DND-41 (cell line): ENCODE measurements around the gene COQ3.

Source experiments
- ATAC-seq: fragments of 200-7000 bp; cut with Tn5 transposase; 3 replicates; pipeline ENCODE4 v1.9.1; 2021; ENCODE audit warnings: low read depth; ENCODE audit not compliant: insufficient read depth
- DNase-seq: peaks from one replicate; pipeline ENCODE4 v3.0.0-alpha.2; 2020
- H2AFZ ChIP-seq: 2 replicates; pipeline ENCODE4 v1.6.0; 2012; ENCODE audit warnings: low read depth, low read length
- H3K27ac ChIP-seq: 2 replicates; pipeline ENCODE4 v1.5.1; 2012; ENCODE audit warnings: low read length, inconsistent platforms
- H3K27me3 ChIP-seq: fragments of 200-600 bp; sonication (generic); 2 replicates; pipeline ENCODE4 v1.6.0; 2012; ENCODE audit warnings: low read length, mild to moderate bottlenecking, inconsistent platforms; ENCODE audit not compliant: insufficient read depth, poor library complexity
- H3K36me3 ChIP-seq: 2 replicates; pipeline ENCODE4 v1.5.1; 2012; ENCODE audit warnings: low read length, inconsistent platforms; ENCODE audit not compliant: insufficient read depth
- H3K4me1 ChIP-seq: 2 replicates; pipeline ENCODE4 v1.5.1; 2012; ENCODE audit warnings: mild to moderate bottlenecking, low read length; ENCODE audit not compliant: insufficient read depth
- H3K4me2 ChIP-seq: 2 replicates; pipeline ENCODE4 v1.6.0; 2012; ENCODE audit warnings: mild to moderate bottlenecking, moderate library complexity, low read length, inconsistent platforms; ENCODE audit not compliant: insufficient read depth
- H3K4me3 ChIP-seq, 2 experiments: fragments of 200-600 bp in 1 of 2; shearing (Covaris generic) in 1 of 2; 2 replicates each; pipeline ENCODE4 v1.5.1; 2012 to 2016; ENCODE audit warnings: inconsistent platforms in 2 of 2, low read length in 2 of 2, mild to moderate bottlenecking in 2 of 2, low read depth in 1 of 2, moderate library complexity in 1 of 2
- H3K79me2 ChIP-seq: 2 replicates; pipeline ENCODE4 v1.6.0; 2012; ENCODE audit warnings: low read length, inconsistent platforms; ENCODE audit not compliant: insufficient read depth
- H3K9ac ChIP-seq: 2 replicates; pipeline ENCODE4 v1.6.0; 2012; ENCODE audit warnings: low read depth, mild to moderate bottlenecking, inconsistent platforms, low read length, moderate library complexity
- H3K9me3 ChIP-seq: 2 replicates; pipeline ENCODE4 v1.5.1; 2012; ENCODE audit warnings: low read length, moderate library complexity, mild to moderate bottlenecking, inconsistent platforms; ENCODE audit not compliant: insufficient read depth, severe bottlenecking
- H4K20me1 ChIP-seq: 2 replicates; pipeline ENCODE4 v1.6.0; 2012; ENCODE audit warnings: low read length; ENCODE audit not compliant: insufficient read depth
- EZH2 ChIP-seq: IDR thresholded peaks from 3 replicates; pipeline ENCODE4 v1.6.1; 2012; ENCODE audit warnings: borderline replicate concordance, low read depth, mild to moderate bottlenecking, moderate library complexity, low read length, inconsistent platforms; ENCODE audit not compliant: severe bottlenecking
- TF ChIP-seq, protein P1 (sequence below): IDR thresholded peaks from 2 replicates; pipeline ENCODE4 v1.5.1; 2012; ENCODE audit warnings: borderline replicate concordance, low read length, moderate library complexity, mild to moderate bottlenecking; ENCODE audit not compliant: poor library complexity, severe bottlenecking; ENCODE audit errors: extremely low read depth

COQ3 gene

DNA sequence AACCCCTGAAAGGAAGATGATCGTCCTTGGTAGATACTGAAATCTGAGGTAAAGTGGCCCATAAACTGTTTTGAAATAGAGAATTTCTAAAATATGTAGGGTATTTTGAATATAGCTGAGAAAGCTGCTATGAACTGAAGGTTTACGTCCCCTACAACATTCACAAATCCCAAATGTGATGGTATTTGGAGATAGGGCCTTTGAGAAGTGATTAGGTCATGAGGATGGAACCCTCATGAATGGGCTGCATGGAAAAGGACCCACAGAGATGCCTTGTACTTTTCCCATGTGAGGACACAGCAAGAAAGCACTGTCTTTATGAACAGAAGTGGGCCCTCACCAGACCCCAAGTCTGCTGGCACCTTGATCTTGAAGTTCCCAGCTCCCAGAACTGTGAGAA is 37.9 kb upstream of the COQ3 start:
- Histone ChIP-seq H3K4me3 (no peak overlapping the region), H3K36me3 (peaks cover 26% of the 10 kb centered on the region), H4K20me1 (no peaks in the 10 kb centered on the region), H2AFZ (no peak overlapping the region), H3K4me2 (no peak overlapping the region), H3K79me2 (peaks cover 10% of the 10 kb centered on the region), H3K4me1 (peaks cover 11% of the 10 kb centered on the region), H3K9ac (no peak overlapping the region), H3K27me3 (no peaks in the 10 kb centered on the region), H3K9me3 (no peaks in the 10 kb centered on the region), H3K27ac (no peak overlapping the region)
- ATAC-seq, result no peak
- DNase-seq, result no peak
- TF ChIP-seq EZH2, result no peak
- TF ChIP-seq, protein P1, sequence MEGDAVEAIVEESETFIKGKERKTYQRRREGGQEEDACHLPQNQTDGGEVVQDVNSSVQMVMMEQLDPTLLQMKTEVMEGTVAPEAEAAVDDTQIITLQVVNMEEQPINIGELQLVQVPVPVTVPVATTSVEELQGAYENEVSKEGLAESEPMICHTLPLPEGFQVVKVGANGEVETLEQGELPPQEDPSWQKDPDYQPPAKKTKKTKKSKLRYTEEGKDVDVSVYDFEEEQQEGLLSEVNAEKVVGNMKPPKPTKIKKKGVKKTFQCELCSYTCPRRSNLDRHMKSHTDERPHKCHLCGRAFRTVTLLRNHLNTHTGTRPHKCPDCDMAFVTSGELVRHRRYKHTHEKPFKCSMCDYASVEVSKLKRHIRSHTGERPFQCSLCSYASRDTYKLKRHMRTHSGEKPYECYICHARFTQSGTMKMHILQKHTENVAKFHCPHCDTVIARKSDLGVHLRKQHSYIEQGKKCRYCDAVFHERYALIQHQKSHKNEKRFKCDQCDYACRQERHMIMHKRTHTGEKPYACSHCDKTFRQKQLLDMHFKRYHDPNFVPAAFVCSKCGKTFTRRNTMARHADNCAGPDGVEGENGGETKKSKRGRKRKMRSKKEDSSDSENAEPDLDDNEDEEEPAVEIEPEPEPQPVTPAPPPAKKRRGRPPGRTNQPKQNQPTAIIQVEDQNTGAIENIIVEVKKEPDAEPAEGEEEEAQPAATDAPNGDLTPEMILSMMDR, result no peak

DNA sequence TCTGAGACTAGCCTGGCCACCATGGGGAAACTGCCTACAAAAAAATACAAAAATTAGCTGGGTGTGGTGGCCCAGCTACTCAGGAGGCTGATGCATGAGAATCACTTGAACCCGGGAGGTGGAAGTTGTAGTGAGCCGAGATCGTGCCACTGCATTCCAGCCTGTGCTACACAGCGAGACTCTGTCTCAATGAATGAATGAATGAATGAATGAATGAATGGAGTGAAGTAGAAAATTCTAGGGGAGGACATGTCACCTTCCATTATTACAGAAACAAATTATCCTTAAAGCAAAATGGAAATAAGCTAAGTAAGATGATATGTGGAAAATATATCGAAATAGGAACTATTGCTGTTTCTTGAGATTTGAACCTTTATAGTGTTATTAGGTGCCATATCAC is 34.0 kb upstream of the COQ3 start:
- Histone ChIP-seq H3K4me2 (peak overlapping the region; percentile 80; the same call in 1 of the 2 replicates), H3K9ac (no peak overlapping the region; the same call in 1 of the 2 replicates), H3K79me2 (peaks cover 44% of the 10 kb centered on the region), H3K27ac (no peak overlapping the region), H4K20me1 (peaks cover 16% of the 10 kb centered on the region), H2AFZ (no peak overlapping the region), H3K36me3 (peaks cover 36% of the 10 kb centered on the region), H3K9me3 (no peaks in the 10 kb centered on the region), H3K4me1 (peaks cover 34% of the 10 kb centered on the region), H3K27me3 (no peaks in the 10 kb centered on the region), H3K4me3 (no peak overlapping the region)
- TF ChIP-seq, protein P1, result no peak
- no peak for TF ChIP-seq EZH2
- DNase-seq (no peak), ATAC-seq (no peak)

DNA sequence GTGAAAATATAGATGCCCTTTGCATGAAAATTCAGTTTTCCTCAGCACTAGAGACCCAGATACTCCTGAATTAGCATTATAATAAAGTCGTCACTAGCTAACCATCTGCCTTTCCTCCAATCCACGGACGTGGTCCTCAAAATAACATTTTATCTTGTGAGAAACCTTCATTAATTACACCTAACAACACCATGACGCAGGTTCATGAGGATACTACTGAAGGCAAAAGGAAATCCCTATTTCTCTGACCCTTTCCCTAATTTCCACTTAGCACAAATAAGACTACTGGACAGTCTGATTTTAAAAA is 32.4 kb upstream of the COQ3 start:
- ATAC-seq, result no peak

More for the DNA sequence above, 32.4 kb upstream of the COQ3 start:
- no peak for TF ChIP-seq EZH2
- TF ChIP-seq, protein P1, result no peak
- Histone ChIP-seq H3K4me2 (peak overlapping the region; percentile 80), H3K4me1 (peaks cover 50% of the 10 kb centered on the region), H3K27me3 (no peaks in the 10 kb centered on the region), H3K79me2 (peaks cover 60% of the 10 kb centered on the region), H2AFZ (peak overlapping the region; percentile 87), H3K9ac (peak overlapping the region; percentile 79), H4K20me1 (peaks cover 31% of the 10 kb centered on the region), H3K27ac (peak overlapping the region; percentile 96), H3K36me3 (peaks cover 35% of the 10 kb centered on the region), H3K9me3 (no peaks in the 10 kb centered on the region), H3K4me3 (peak overlapping the region; percentile 38 to 75; a peak in 3 of 4 replicates)
- DNase-seq, result no peak
